ENCODE results near the gene DAGLA. TPM values are rescaled to one million over a fixed set of nuclear protein-coding genes. Genes with fewer than 3 reads are reported as not detected.

DAGLA gene
- total RNA-seq, 1 experiment from 2014 or later, result 4.8 TPM

DNA sequence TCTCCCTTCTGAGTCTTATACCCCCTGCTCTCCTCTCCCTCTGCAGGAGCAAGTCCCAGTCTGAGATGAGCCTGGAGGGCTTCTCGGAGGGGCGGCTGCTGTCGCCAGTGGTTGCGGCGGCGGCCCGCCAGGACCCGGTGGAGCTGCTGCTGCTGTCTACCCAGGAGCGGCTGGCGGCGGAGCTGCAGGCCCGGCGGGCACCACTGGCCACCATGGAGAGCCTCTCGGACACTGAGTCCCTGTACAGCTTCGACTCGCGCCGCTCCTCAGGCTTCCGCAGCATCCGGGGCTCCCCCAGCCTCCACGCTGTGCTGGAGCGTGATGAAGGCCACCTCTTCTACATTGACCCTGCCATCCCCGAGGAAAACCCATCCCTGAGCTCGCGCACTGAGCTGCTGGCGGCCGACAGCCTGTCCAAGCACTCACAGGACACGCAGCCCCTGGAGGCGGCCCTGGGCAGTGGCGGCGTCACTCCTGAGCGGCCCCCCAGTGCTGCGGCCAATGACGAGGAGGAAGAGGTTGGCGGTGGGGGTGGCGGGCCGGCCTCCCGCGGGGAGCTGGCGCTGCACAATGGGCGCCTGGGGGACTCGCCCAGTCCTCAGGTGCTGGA, 63.4 kb downstream of the DAGLA start:
- no peak for DNase-seq
- H3K27me3 ChIP-seq (ENCODE audit: control insufficient read depth, insufficient read depth, low read length), result no peaks in the 10 kb centered on the region

GRCh38 chr11:61744181-61744580, 64.0 kb downstream of the DAGLA start:
- Histone ChIP-seq H3K4me3 (ENCODE audit: insufficient read depth, low read depth, low read length) (no peak overlapping the region), H3K36me3 (replicated peaks; ENCODE audit: control insufficient read depth, insufficient read depth, low read length) (peaks cover 3% of the 10 kb centered on the region), H3K27me3 (ENCODE audit: control insufficient read depth, insufficient read depth, low read length) (no peaks in the 10 kb centered on the region)
- no peak for DNase-seq

More for the DNA sequence above, 63.4 kb downstream of the DAGLA start:
- Histone ChIP-seq H3K36me3 (replicated peaks; ENCODE audit: control insufficient read depth, insufficient read depth, low read length) (peaks cover 3% of the 10 kb centered on the region), H3K4me3 (ENCODE audit: insufficient read depth, low read depth, low read length) (no peak overlapping the region)

DNA sequence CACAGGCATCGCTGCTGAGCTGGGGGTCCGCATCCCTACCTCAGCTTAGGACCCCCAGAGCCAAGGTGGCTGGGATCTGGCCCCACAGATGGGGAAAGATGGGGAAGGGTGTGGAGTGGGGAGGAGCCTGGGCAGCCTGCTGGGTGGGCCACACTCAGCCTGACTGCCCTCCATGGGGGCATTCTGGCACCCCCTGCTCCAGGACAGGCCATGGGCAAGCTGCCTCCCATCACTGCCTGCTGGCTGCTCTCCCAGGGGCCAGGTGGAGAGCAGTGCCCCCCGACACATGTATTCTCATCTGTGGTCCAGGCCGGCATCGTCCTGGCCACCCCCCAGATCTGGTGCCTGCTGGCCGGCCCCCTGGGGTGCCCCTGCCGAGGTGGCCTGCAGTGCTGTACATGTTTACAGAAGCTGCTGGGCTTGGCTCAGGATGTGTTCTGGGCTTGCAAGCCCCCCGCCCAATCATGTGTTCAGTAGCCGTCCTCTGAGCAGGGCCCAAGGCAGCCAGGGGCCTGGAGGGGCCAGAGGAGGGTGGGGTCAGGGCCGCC, 64.5 kb downstream of the DAGLA start:
- no peak for DNase-seq
- H3K36me3 ChIP-seq (replicated peaks; ENCODE audit: control insufficient read depth, insufficient read depth, low read length), result peaks cover 3% of the 10 kb centered on the region
- H3K4me3 ChIP-seq (ENCODE audit: insufficient read depth, low read depth, low read length), result no peak overlapping the region
- H3K27me3 ChIP-seq (ENCODE audit: control insufficient read depth, insufficient read depth, low read length), result no peaks in the 10 kb centered on the region

DNA sequence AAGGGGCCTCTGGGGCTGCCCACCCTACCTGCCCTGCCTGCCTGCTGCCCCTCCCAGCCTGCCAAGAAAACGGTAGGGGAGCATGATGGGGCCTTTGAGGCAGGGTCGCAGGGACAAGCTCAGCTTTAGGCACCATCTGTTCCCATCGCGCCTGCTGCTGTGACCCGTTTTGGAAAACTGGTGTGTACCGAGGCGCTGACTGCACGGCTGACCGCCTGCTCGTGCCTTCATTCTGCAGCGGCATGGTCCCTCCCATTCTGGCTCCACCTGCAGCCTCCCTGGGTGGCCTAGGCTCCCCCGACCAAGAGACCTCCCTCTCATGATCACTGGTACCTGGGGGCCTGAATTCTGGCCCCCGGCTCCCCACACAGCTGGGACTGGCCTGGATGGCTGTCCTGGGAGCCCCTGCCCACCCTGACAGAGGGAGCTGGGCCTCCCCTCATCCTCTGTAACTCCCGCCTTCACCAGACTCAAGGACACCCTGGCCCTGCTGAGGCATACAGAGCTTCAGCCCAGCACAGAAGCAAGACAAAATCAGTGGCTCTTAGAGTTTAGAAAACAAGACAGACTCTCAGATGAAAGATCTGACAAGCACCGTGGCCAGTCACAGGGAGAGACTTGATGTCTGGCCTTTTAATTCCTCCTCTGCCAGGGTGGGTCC, 65.7 kb downstream of the DAGLA start:
- DNase-seq, result no peak
- H3K27me3 ChIP-seq (ENCODE audit: control insufficient read depth, insufficient read depth, low read length), result no peaks in the 10 kb centered on the region
- peaks cover 3% of the 10 kb centered on the region for H3K36me3 ChIP-seq (replicated peaks; ENCODE audit: control insufficient read depth, insufficient read depth, low read length)
- H3K4me3 ChIP-seq (ENCODE audit: insufficient read depth, low read depth, low read length), result no peak overlapping the region

- Histone ChIP-seq H3K36me3 (replicated peaks; ENCODE audit: control insufficient read depth, insufficient read depth, low read length) (peaks cover 1% of the 10 kb centered on the region; the same call in 1 of the 2 replicates), H3K27me3 (ENCODE audit: control insufficient read depth, insufficient read depth, low read length) (no peaks in the 10 kb centered on the region), H3K4me3 (ENCODE audit: insufficient read depth, low read depth, low read length) (no peak overlapping the region)
- DNase-seq, result no peak
Observed at GRCh38 chr11:61746442-61747191, 66.4 kb downstream of the DAGLA start.

DNA sequence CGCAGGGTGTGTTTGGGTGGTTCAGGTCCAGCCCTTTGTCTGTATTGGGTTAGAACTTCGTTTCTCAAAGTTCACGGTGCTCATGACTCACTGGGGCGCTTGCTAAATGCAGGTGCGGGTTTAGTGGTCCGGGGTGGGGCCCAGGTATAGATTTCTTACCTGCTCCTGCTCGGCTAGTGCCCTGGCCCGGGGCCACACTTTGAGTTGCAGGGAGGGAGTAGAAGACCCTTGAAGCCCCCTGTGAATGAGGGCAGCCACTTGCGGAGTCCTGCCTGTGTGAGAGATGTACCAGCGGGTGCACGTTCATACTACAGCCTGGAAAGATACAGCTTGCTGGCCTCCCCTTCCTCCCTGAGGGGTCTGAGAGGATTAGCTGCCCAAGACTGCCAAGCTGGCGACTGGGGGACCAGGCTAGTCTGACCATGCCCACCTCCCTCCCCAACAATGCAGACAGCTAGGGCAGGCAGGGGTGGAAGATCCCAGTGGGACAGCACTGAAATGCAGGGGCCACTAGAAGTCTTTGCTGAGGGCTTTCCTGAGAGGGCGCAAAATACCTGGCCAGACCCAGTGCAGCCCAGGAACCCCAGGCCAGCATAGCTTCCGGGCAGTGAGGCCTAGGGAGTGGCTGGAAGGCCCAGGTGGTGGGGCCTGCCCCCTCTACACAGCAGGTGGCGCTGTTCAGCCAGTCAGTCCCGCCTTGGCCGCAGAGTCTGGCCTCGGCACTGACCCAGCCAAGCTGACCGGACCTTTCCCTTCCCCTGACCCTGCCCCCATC, 67.2 kb downstream of the DAGLA start:
- H3K4me3 ChIP-seq (ENCODE audit: insufficient read depth, low read depth, low read length), result no peak overlapping the region
- no peaks in the 10 kb centered on the region for H3K36me3 ChIP-seq (replicated peaks; ENCODE audit: control insufficient read depth, insufficient read depth, low read length)
- H3K27me3 ChIP-seq (ENCODE audit: control insufficient read depth, insufficient read depth, low read length), result peaks cover 5% of the 10 kb centered on the region
- DNase-seq, result peak; percentile 97

DNA sequence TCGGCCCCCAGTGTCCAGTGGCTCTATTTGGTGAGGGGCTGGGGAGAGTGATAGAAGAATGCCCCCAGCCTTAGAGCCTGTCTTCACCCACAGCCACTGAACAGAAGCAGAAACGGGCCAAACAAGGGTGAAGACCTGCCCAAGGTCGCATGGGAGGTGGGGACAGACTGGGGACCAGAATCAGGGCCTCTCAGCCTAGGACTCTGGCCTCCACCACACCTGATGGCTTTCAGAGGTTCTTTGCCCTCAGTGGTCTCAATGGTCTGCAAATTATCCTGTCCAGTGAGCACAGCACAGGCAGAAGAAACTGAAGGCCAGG, 67.7 kb downstream of the DAGLA start:
- H3K36me3 ChIP-seq (replicated peaks; ENCODE audit: control insufficient read depth, insufficient read depth, low read length), result no peaks in the 10 kb centered on the region
- no peak for DNase-seq

DNA sequence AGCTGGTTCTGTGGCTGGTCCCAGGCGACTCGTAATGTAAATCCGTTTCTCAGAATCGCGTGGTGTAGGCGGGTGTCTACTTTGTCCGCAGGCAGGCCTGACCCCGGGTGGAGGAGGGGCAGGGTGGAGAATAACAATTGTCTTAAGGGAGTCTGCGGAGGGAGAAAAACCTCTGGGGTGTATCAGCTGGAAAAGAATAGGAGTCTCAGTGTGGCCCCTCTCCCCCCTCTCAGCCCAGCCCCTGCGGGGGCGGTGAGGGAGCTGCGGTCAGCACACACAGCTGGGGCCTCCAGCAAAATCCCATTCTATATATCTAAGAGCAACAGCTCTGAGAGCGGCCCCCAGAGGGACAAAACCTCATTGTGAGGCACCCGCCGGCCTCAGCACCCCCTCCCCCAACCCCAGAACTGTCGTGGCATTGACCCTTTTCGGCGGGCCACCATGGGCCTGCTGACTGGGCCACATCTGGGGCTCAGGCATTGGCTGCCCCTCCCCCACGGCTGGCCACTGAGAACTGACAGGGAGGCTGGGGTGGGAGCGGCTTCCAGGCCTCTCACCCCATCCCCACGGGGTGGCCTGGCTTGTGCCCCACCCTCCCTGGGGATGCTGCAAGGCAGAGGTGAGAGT, 69.5 kb downstream of the DAGLA start:
- Histone ChIP-seq H3K4me3 (ENCODE audit: insufficient read depth, low read depth, low read length) (no peak overlapping the region), H3K36me3 (replicated peaks; ENCODE audit: control insufficient read depth, insufficient read depth, low read length) (no peaks in the 10 kb centered on the region)
- DNase-seq, result peak; percentile 80

More for the DNA sequence above, 67.7 kb downstream of the DAGLA start:
- Histone ChIP-seq H3K4me3 (ENCODE audit: insufficient read depth, low read depth, low read length) (no peak overlapping the region), H3K27me3 (ENCODE audit: control insufficient read depth, insufficient read depth, low read length) (peaks cover 9% of the 10 kb centered on the region)

DNA sequence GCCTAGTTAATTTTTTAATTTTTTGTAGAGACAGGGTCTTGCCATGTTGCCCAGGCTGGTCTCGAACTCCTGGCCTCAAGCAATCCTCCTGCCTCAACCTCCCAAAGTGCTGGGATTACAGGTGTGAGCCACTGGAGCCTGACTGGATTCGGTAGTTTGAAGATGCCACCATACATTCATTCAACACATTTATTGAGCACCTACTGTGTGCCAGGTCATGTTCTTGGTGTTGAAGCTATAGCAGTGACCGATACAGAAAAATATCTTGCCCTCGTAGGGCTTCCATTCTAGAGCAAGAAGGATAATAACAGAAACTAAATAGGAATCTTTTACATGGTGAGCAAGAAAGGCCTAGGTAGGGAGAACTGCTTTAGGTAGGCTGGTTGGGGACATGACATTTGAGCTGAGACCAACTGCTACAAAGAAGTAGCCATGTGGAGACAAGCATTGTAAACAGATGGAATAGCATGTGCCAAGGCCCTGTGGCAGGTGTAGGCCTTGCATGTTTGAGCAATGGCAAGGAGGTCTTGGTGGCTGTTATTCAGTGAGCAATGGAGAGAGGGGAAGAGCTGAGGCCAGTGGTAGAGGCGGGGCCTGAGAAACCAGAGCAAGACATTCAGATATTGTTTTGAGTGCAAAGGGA, 70.6 kb downstream of the DAGLA start:
- Histone ChIP-seq H3K4me3 (ENCODE audit: insufficient read depth, low read depth, low read length) (no peak overlapping the region), H3K27me3 (ENCODE audit: control insufficient read depth, insufficient read depth, low read length) (peaks cover 20% of the 10 kb centered on the region), H3K36me3 (replicated peaks; ENCODE audit: control insufficient read depth, insufficient read depth, low read length) (no peaks in the 10 kb centered on the region)
- no peak for DNase-seq

More for the DNA sequence above, 69.5 kb downstream of the DAGLA start:
- H3K27me3 ChIP-seq (ENCODE audit: control insufficient read depth, insufficient read depth, low read length), result peaks cover 20% of the 10 kb centered on the region

DNA sequence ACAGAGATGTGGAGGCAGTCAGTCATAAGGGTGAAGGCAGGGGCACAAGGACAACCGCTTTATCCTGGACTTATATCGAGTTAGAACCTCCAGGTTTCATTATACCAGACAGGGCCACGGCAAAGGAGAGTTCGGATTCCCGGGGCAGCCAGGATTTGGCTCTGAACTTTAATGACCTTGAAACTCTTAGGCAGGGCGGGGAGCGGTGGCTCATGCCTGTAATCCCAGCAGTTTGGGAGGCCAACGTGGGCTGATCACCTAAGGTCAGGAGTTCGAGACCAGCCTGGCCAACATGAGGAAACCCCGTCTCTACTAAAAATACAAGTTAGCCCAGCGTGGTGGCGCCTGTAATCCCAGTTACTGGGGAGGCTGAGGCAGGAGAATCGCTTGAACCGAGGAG, 71.2 kb downstream of the DAGLA start:
- Histone ChIP-seq H3K36me3 (replicated peaks; ENCODE audit: control insufficient read depth, insufficient read depth, low read length) (no peaks in the 10 kb centered on the region), H3K27me3 (ENCODE audit: control insufficient read depth, insufficient read depth, low read length) (peaks cover 20% of the 10 kb centered on the region), H3K4me3 (ENCODE audit: insufficient read depth, low read depth, low read length) (no peak overlapping the region)
- DNase-seq, result no peak

- H3K36me3 ChIP-seq (replicated peaks; ENCODE audit: control insufficient read depth, insufficient read depth, low read length), result no peaks in the 10 kb centered on the region
- peak within 1 kb of the TSS; percentile 67 for H3K4me3 ChIP-seq (ENCODE audit: insufficient read depth, low read depth, low read length)
- peak; percentile 96 for DNase-seq
- peaks cover 20% of the 10 kb centered on the region for H3K27me3 ChIP-seq (ENCODE audit: control insufficient read depth, insufficient read depth, low read length)
Observed at GRCh38 chr11:61752117-61752924, 72.1 kb downstream of the DAGLA start, which contains the start of gene MYRF. Gene MYRF, plus strand, starts transcription at chr11:61752636. Its CDS starts 109 bp downstream, at chr11:61752745.

GRCh38 chr11:61752925-61753521, 72.8 kb downstream of the DAGLA start:
- no peaks in the 10 kb centered on the region for H3K36me3 ChIP-seq (replicated peaks; ENCODE audit: control insufficient read depth, insufficient read depth, low read length)
- DNase-seq, result no peak
- peak overlapping the region; percentile 67 for H3K4me3 ChIP-seq (ENCODE audit: insufficient read depth, low read depth, low read length)
- H3K27me3 ChIP-seq (ENCODE audit: control insufficient read depth, insufficient read depth, low read length), result peaks cover 20% of the 10 kb centered on the region

Data from H7 (cell line).